H1 (cell line): ENCODE measurements around the gene PDZD8. TPM values are rescaled to one million over a fixed set of nuclear protein-coding genes. Genes with fewer than 3 reads are reported as not detected.

Experiments
- ZNF274 ChIP-seq: IDR thresholded peaks from 2 replicates; pipeline ENCODE4 v1.7.0; 2012; ENCODE audit warnings: low read length, borderline replicate concordance; ENCODE audit errors: extremely low read depth
- polyA plus RNA-seq, 7 experiments: library from polyadenylated mRNA; depleted of rRNA in 3 of 7; stranded (reverse) in 5 of 7; unstranded in 2 of 7; fragments of >200 nt in 5 of 7; fragments of 200-250 nt in 2 of 7; gene quantifications; 1 replicate in 5 of 7; 2 replicates in 1 of 7; 4 replicates in 1 of 7; pipeline versions ENCODE4 v1.2.1 to v1.2.3, GENCODE V29; 2011 to 2013; ENCODE audit warnings: missing spikeins in 2 of 7, mixed read lengths in 2 of 7
- total RNA-seq: library from RNA; stranded (reverse); fragmentation: NEBNext Ultra II Directional; extraction: Animal tissue kit (Norgen Biotek cat#: 25700); gene quantifications from 2 replicates; pipeline ENCODE4 v1.2.1, GENCODE V29; 2021

The PDZD8 gene
- total and polyA plus RNA-seq, 2 of the 8 experiments (the other 6 are each of a cell fraction or from before 2014, with no cell fraction given): 10.9 to 50.1 TPM

DNA sequence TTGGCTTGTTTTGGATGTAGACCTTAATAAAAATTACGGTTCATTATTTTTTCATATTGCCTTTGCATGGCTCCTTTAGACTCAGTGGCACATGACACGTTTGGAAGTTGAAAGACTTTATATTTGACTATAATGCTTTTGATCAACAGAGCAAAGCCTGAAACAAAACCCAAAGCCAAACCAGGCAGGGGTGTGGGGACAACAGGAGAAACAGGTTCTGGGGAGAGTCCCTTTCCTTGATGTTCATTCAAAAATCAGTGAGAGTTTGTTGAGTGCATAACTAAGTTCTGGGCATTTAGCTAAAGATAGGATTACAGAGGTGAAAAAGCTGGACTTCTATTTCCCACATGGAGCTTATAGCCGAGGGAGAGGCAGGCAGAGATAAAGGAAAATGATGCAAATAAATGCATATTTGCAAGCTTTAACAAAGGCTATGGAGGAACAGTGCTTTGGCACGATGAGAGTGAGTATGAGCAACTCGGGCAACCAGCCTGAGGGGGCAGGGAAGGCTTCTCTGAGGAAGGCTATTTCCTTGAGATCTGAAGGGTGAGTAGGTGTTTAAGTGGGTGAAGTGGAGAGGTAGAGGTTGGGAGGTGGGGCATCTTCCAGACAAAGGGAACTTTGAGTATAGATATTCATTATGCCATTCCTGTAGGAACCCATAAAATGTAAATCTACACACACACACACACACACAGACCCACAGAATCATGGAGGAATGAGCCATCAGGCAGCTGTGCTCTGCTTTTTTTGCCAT, 34.5 kb upstream of the PDZD8 start (continued):
- no peak for TF ChIP-seq ZNF274
